Kidney epithelial cell (primary cell): Measurements from ENCODE around the gene SHF. TPM values are rescaled to one million over a fixed set of nuclear protein-coding genes. Genes with fewer than 3 reads are reported as not detected.

Experiments
- DNase-seq: peaks from one replicate; pipeline ENCODE4 v3.0.0-alpha.2; 2010; ENCODE audit warnings: low read depth
- H3K27me3 ChIP-seq: 2 replicates; pipeline ENCODE4 v1.6.0; 2011; ENCODE audit warnings: low read length; ENCODE audit not compliant: control insufficient read depth, insufficient read depth
- H3K36me3 ChIP-seq: 2 replicates; pipeline ENCODE4 v1.5.1; 2011; ENCODE audit warnings: low read length; ENCODE audit not compliant: control insufficient read depth, insufficient read depth
- H3K4me3 ChIP-seq: 2 replicates; pipeline ENCODE4 v1.5.1; 2011; ENCODE audit warnings: low read depth, mild to moderate bottlenecking, control low read depth, low read length
- total RNA-seq: library from RNA; depleted of rRNA; stranded (reverse); fragments of >200 nt; gene quantifications from 2 replicates; pipeline ENCODE4 v1.2.3, GENCODE V29; 2015
- TF ChIP-seq, protein P1 (sequence below): IDR thresholded peaks from 2 replicates; pipeline ENCODE4 v1.5.1; 2011; ENCODE audit warnings: mild to moderate bottlenecking, moderate library complexity, low read length, control low read depth, inconsistent platforms; ENCODE audit not compliant: insufficient read depth, poor library complexity, severe bottlenecking

SHF gene
- total RNA-seq, 1 donor from 2014 or later, result 1.6 TPM

DNA sequence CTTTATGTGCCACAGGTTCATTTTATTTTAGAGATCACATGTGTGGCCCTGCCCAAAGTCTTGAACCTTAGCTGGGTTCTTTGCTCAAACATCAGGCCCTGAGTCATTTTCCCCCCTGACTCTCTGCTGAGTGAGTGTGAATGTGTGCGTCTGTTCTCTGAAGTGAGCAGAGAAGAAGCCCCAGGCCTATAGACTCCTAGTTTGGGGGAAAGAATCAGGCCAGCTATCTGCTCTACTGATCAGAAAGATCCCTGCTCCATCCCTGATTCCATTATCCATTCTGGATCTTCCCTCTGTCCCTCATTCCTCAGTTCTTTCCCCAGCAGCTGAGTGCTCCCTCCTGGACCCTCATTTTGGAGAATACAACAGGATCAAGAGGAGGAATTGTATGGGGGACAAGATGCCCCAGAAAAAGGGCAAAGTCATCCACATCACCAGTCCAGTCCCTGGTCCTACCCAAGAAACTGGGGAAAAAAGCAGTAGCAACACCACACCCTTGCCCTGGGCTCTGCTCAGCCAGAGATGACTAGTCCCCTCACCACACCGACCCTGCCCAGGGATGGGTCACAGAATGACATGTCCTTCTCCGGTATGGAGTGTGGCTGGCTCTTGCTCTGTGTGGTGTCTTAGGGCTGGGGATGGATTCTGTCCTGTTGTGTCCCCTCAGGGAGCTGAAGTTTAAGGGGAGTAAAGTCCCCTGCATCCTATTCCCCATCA, 54.8 kb downstream of the SHF start:
- TF ChIP-seq, protein P1, sequence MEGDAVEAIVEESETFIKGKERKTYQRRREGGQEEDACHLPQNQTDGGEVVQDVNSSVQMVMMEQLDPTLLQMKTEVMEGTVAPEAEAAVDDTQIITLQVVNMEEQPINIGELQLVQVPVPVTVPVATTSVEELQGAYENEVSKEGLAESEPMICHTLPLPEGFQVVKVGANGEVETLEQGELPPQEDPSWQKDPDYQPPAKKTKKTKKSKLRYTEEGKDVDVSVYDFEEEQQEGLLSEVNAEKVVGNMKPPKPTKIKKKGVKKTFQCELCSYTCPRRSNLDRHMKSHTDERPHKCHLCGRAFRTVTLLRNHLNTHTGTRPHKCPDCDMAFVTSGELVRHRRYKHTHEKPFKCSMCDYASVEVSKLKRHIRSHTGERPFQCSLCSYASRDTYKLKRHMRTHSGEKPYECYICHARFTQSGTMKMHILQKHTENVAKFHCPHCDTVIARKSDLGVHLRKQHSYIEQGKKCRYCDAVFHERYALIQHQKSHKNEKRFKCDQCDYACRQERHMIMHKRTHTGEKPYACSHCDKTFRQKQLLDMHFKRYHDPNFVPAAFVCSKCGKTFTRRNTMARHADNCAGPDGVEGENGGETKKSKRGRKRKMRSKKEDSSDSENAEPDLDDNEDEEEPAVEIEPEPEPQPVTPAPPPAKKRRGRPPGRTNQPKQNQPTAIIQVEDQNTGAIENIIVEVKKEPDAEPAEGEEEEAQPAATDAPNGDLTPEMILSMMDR, result no peak
- Histone ChIP-seq H3K36me3 (no peaks in the 10 kb centered on the region), H3K4me3 (no peak overlapping the region), H3K27me3 (peaks cover 72% of the 10 kb centered on the region)
- DNase-seq, result no peak

DNA sequence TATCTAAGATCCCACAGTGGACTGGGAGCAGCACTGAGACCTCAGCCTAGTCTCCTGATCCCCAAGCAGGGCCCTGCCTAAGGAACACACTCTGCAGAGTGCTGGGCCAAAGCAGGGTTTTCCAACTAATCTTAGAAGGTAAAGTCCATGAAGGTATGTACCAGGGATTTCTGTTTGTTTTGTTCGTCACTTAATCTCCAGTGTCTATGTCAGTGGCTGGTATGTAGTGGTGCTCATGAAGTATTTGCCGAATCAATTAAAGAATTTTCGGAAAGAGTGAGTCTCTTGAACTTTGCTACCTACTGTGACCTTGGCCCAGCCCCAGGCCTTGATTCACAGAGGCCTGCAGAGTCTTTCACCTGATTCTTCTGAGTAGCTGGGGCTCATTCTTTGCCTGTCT, 56.3 kb downstream of the SHF start:
- no peak overlapping the region for H3K4me3 ChIP-seq
- TF ChIP-seq, protein P1, result no peak
- DNase-seq, result no peak
- H3K27me3 ChIP-seq, result peaks cover 74% of the 10 kb centered on the region
- no peaks in the 10 kb centered on the region for H3K36me3 ChIP-seq

DNA sequence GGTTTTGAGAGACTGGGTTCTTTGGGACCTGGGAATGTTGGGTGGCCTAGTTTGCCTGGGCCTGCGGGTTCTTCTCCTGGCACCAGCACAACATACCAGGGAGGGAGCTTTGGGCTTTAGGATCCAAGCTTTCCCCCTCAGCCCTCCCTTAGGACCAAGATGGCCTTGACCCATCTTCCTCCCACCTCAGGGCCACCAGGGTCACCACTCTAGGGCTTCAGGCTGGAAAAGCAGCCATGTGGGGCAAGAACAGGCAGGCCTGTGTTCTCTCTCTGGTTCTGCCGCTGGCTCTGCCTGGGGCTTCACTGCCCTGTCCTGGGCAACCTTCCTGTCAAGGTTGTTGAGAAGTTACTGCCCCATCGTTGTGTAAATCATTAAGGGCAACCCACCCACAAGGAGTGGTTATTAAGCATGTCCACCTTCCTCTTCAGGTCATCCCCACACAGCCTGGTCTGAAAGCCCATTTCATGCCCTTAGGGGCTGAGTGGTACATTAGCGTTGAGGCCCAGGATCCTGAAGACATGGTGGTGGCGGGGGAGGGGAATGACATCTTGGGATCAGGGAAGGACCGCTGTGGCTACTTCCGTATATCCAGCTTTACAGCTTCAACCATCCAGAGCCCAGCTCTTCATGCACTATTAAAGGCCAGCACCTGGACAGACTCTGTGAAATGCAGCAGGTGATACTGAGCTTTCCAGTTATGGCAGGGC, 57.3 kb downstream of the SHF start:
- no peak for DNase-seq
- no peak overlapping the region for H3K4me3 ChIP-seq
- H3K27me3 ChIP-seq, result peaks cover 66% of the 10 kb centered on the region
- no peaks in the 10 kb centered on the region for H3K36me3 ChIP-seq
- TF ChIP-seq, protein P1, result no peak

DNA sequence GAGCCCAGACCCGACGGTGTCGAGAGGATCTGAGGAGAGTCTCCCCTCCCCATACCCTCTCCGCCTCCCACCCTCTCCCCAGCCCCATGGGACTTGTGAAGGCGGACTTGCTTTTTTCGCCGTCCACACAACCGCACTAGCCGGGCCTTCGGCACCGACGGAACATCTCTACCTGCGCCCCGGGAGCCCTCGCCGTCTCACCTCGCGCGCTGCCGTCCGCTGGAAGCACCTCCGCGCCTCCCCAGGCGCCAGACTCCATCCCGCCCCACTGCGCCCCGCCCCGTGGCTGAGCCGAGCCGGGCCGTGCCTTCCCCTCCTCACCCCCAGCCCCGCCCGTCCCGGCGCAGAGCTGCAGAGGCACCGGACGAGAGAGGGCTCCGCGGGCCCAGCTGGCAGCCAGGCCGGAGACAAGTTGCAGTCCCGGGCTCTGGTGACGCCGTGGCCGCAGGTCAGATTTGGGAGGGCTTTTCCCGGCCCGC, 58.1 kb downstream of the SHF start, which contains the start of the genes DUOX1 and DUOXA1:
TSS of gene DUOX1 (plus strand) at position 344 of the 479 bp plus-strand sequence. CDS start 1,973 bp downstream, outside the sequence.
TSS of gene DUOXA1 (minus strand) at position 229 of the 479 bp plus-strand sequence. CDS start 6,865 bp downstream, outside the sequence.
- H3K27me3 ChIP-seq, result peaks cover 62% of the 10 kb centered on the region

DNA sequence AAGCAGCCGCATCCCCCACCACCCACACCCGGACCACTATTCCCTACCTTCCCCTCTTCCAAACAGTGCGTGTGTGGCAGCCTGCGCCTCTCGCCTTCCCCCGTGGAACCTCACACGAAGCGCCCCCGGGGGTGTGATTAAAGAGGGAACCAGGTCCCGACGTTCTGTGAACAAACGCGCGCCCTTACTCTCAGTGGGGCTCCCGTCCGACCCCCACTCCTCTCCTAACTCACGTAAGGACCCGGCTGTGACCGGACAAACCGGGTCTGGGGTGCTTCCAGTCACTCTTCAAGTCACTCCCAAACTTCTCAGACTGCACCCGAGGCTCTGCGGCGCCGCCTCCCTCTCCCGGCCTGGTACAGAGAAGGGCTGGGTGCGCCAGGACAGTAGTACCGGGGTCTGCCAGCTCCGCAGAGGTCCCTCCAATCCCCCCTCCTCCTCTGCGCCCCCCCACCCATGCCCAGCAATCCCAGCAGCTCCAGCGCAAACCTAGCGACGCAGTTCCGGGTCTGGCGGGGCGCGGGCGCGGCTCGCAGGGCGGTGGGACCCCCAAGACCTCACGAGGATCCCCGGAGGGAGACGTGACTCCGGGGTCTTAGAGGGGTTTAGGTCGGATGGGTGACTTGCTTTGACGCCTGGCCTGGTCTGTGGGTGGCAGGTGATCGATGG, 58.7 kb downstream of the SHF start:
- H3K4me3 ChIP-seq, result no peak overlapping the region
- no peaks in the 10 kb centered on the region for H3K36me3 ChIP-seq
- no peak for DNase-seq
- TF ChIP-seq, protein P1, result no peak
- H3K27me3 ChIP-seq, result peaks cover 57% of the 10 kb centered on the region

More for the DNA sequence above, 58.1 kb downstream of the SHF start, which contains the start of the genes DUOX1 and DUOXA1:
- Histone ChIP-seq H3K36me3 (no peaks in the 10 kb centered on the region), H3K4me3 (no peak within 1 kb of the TSS)
- TF ChIP-seq, protein P1, result no peak
- DNase-seq, result no peak
